Chondrocyte (in vitro differentiated cells): ENCODE results near the gene FAM110D. TPM values are rescaled to one million over a fixed set of nuclear protein-coding genes. Genes with fewer than 3 reads are reported as not detected.

Experiments
- DNase-seq: peaks from one replicate; pipeline ENCODE4 v3.0.0; 2021; ENCODE audit warnings: mixed read lengths, low spot score
- H3K27ac Mint-ChIP-seq: one replicate; pipeline ENCODE4 v1.8.0; 2021; ENCODE audit warnings: mild to moderate bottlenecking, moderate library complexity, mixed read lengths; ENCODE audit not compliant: unreplicated experiment
- H3K27me3 Mint-ChIP-seq: 2 replicates; pipeline ENCODE4 v1.8.0; 2021; ENCODE audit warnings: low read depth, mixed read lengths
- H3K36me3 Mint-ChIP-seq: 2 replicates; pipeline ENCODE4 v1.8.0; 2021; ENCODE audit warnings: low read depth, mixed read lengths
- H3K4me1 Mint-ChIP-seq: 2 replicates; pipeline ENCODE4 v1.8.0; 2021; ENCODE audit warnings: low read depth, mild to moderate bottlenecking, mixed read lengths
- H3K4me3 Mint-ChIP-seq: one replicate; pipeline ENCODE4 v1.8.0; 2021; ENCODE audit warnings: mild to moderate bottlenecking, moderate library complexity, mixed read lengths; ENCODE audit not compliant: unreplicated experiment
- H3K9me3 Mint-ChIP-seq: 2 replicates; pipeline ENCODE4 v1.8.0; 2021; ENCODE audit warnings: low read depth, mixed read lengths
- CTCF ChIP-seq: fragments of 200-600 bp; sonication (generic); IDR thresholded peaks from 2 replicates; pipeline ENCODE4 v1.5.0; 2021; ENCODE audit warnings: antibody characterized with exemption, mild to moderate bottlenecking, moderate library complexity
- total RNA-seq: library from RNA; stranded (reverse); gene quantifications from 3 replicates; pipeline ENCODE4 v1.2.1, GENCODE V29; 2021

FAM110D gene
- total RNA-seq, 1 donor from 2014 or later, result 0.22 TPM

DNA sequence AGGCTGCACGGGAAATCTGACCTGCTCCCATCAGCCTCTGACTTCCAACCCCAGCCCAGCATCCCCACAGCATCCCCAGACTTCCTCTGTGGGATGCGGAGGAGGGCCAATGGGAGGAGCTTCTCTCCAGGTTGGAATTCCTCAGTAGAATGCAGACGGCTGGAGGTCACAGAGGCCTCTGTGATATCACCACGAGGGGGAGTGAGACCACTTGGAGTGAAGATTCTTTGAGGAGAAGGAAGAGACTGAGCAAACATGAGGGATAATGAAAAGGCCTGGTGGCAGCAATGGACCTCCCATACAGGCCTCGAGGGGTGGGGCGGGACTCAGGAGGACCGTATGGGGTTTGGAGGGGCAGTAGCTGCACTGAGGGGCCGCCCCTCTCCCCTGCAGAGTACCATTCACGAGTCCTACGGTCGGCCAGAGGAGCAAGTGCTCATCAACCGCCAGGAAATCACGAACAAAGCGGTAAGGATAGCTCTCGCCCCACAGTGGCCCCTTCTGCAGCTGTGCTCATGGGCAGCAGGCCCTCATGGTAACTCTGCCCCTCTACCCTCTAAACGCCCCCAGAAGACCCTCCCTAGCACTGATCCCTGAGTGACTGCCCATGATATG lies 31.6 kb downstream of the FAM110D start, which contains the start of gene CATSPER4:
Gene CATSPER4 (plus strand): TSS at position 230 of the 615 bp plus-strand sequence. CDS start 26 bp downstream, at position 256.
- peaks cover 9% of the 10 kb centered on the region for H3K27me3 Mint-ChIP-seq
- no peak within 1 kb of the TSS for H3K27ac Mint-ChIP-seq
- no peaks in the 10 kb centered on the region for H3K4me1 Mint-ChIP-seq
- peak; percentile 35 for TF ChIP-seq CTCF
- no peaks in the 10 kb centered on the region for H3K9me3 Mint-ChIP-seq
- DNase-seq, result no peak
- H3K36me3 Mint-ChIP-seq, result peaks cover 1% of the 10 kb centered on the region
- H3K4me3 Mint-ChIP-seq, result no peak within 1 kb of the TSS

DNA sequence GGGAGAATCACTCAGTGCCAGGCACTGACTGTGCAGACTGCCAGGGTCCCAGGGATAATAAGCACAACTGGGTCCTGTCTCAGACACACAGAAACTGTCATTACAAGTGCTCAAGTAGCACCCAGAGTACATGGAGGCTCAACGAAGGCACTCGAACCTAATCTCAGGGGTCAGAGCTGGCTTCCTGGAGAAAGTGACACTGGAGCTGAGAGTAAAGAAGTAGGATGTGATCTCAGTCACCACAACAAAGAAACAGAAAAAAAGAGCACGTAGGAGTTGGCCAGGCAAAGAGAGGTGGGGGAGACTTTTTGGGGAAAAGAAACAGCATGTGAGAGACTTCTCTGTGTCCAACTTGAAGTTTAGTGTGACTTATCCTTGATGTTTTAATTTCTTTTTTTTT lies 32.9 kb downstream of the FAM110D start:
- TF ChIP-seq CTCF, result no peak
- Mint-ChIP-seq H3K27ac (no peak overlapping the region), H3K4me3 (no peak overlapping the region), H3K27me3 (peaks cover 12% of the 10 kb centered on the region), H3K4me1 (no peaks in the 10 kb centered on the region), H3K36me3 (peaks cover 1% of the 10 kb centered on the region), H3K9me3 (no peaks in the 10 kb centered on the region)
- no peak for DNase-seq

GRCh38 chr1:26195805-26196204 lies 36.9 kb downstream of the FAM110D start:
- Mint-ChIP-seq H3K9me3 (no peaks in the 10 kb centered on the region), H3K4me1 (no peaks in the 10 kb centered on the region), H3K27me3 (peaks cover 22% of the 10 kb centered on the region), H3K4me3 (no peak overlapping the region), H3K36me3 (no peaks in the 10 kb centered on the region), H3K27ac (no peak overlapping the region)
- DNase-seq, result no peak
- no peak for TF ChIP-seq CTCF

DNA sequence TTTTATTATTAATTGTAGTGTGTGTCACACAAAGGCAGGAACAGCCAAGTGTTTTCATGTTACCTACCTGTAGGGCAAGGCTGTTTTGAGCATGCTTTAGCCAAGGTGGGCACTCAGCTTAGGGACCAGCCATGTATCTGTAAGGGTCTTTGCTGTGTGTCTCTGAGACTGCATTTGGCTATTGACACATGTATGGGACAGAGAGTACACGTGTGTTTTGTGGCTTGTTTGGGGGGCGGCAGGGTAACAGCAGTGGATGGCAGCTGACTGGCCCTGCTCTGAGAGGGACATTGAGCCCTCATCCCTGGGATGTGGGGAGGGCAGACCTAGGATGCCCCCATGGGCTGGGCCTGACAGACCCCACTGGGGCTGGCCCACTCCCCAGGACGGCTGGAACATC lies 38.4 kb downstream of the FAM110D start:
- Mint-ChIP-seq H3K36me3 (no peaks in the 10 kb centered on the region), H3K9me3 (no peaks in the 10 kb centered on the region), H3K4me3 (no peak overlapping the region), H3K27ac (no peak overlapping the region), H3K4me1 (no peaks in the 10 kb centered on the region), H3K27me3 (peaks cover 22% of the 10 kb centered on the region)
- no peak for TF ChIP-seq CTCF
- no peak for DNase-seq

GRCh38 chr1:26197813-26198212 lies 38.9 kb downstream of the FAM110D start:
- no peak for TF ChIP-seq CTCF
- no peak overlapping the region for H3K27ac Mint-ChIP-seq
- H3K36me3 Mint-ChIP-seq, result no peaks in the 10 kb centered on the region
- no peaks in the 10 kb centered on the region for H3K4me1 Mint-ChIP-seq
- no peak overlapping the region for H3K4me3 Mint-ChIP-seq
- no peaks in the 10 kb centered on the region for H3K9me3 Mint-ChIP-seq
- peaks cover 25% of the 10 kb centered on the region for H3K27me3 Mint-ChIP-seq
- DNase-seq, result no peak
